Measurements from ENCODE around the gene MICB.
"Not testable (repeated sequence)": the region's sequence is repeated elsewhere in the genome, so short reads cannot be mapped to it uniquely, and the experiment has no call there.

The MICB gene

DNA sequence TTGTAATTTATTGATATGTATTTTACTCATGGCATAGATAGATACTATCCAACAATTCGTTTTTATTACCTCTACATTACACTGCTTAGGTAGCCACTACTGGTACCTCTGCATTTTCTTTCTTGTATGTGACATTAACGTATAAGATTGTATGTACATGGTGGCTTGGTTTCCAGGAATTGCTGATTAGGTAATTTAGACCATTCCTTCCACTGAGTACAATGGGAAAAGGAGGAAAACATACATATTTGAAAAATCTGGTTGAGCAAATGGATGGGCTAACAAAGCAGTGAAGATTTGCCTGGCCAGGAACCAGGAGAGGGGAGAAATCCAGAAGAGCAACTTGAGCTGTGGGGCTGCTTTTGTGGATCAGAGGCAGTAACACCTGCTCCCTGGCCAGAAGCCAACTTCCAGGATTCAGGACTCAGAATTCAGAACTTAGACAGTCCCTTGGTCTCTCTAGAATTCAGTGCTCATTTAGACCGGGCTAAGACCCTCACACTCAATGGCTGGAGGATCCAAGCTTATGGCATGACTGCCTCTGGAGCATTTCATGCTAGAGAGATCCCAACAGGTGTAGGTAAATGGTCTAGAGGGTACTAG, 17.9 kb upstream of the MICB start:
- DNase-seq (ENCODE audit: low read depth) = no peak
- no peak for TF ChIP-seq CTCF (IDR thresholded peaks at IDR 0.05; ENCODE audit: low read length, missing control alignments)
- H3K4me3 ChIP-seq (replicated peaks; ENCODE audit: low read depth, low read length) = no peak overlapping the region

GRCh38 chr6:31480574-31480973, 17.4 kb upstream of the MICB start:
- TF ChIP-seq CTCF (IDR thresholded peaks at IDR 0.05; ENCODE audit: low read length, missing control alignments) = no peak
- H3K4me3 ChIP-seq (replicated peaks; ENCODE audit: low read depth, low read length) = no peak overlapping the region
- no peak for DNase-seq (ENCODE audit: low read depth)

DNA sequence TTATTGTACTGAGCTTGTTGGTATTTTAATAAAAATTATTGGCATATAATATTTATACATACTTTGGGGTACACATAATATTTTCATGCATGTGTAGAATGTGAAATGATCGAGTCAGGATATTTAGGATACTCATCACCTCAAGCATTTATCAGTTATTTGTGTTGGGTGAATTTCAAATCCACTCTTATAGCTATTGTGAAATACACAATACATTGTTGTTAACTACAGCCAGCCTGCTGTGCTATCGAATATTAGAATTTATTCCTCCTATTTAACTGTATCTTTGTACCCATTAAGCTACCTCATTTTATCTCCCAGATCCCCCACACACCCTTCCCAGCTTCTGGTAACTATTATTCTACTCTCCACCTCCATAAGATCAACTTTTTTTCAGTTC, 14.6 kb upstream of the MICB start:
- no peak for DNase-seq (ENCODE audit: low read depth)
- TF ChIP-seq CTCF (IDR thresholded peaks at IDR 0.05; ENCODE audit: low read length, missing control alignments) = no peak

GRCh38 chr6:31485055-31485454, 12.9 kb upstream of the MICB start:
- TF ChIP-seq CTCF (IDR thresholded peaks at IDR 0.05; ENCODE audit: low read length, missing control alignments) = no peak
- no peak overlapping the region for H3K4me3 ChIP-seq (replicated peaks; ENCODE audit: low read depth, low read length)
- no peak for DNase-seq (ENCODE audit: low read depth)

More for the DNA sequence above, 14.6 kb upstream of the MICB start:
- H3K4me3 ChIP-seq (replicated peaks; ENCODE audit: low read depth, low read length) = no peak overlapping the region

DNA sequence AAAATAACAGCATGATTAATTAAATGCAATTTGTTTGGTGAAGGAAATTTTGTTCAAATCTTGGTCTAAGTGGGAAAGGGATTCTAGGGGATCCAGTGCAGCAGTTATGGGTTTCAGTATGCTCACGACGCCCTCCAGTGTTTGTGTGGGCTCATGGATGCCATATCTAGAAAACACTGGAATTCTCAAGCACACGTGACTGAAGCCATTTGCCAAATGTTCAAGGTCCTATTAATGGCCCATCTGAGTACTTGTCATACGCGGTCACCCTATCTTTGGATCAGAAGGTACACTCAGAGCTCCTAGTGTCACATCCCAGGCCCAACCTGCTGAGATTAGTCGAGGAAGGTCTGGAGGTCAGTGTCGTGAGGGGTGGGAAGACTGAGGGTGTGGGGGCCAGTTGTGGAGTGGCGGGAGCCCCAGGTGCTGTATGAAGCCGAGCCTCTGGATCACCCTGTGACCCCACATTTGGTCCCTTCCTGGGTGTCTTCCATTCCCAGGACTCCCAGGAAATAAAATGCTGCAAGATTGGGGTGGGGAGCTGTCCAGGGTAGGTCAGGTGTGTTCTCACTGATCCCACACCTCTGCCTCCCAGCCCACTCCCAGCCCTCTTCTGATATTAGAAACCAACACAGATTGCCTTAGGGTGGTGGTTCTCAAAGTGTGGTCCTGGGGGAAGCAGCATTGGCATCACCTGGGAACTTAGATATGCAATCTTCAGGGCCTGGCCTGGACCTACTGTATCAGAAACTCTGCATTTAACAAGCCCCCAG, 11.7 kb upstream of the MICB start:
- not testable (repeated sequence) for H3K4me3 ChIP-seq (replicated peaks; ENCODE audit: low read depth, low read length); DNase-seq (ENCODE audit: low read depth)

DNA sequence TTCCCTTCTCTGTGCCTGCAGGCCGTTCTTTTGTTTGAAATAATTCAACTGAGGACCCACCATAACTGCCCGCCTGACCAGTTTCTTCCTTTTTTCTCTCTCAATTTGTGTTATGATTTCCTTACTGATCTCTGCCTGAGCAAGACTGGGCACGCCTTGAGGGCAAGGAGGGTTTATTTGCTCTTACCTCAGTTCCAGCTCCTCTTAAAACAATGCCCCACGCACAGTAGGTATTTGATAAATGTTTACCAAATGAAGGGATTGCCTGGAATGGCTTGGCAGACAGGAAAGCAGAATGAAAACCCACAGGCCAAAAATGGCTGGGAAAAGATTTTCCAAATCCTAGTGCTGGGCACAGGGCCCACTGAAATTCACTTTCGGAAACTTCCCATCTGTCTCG, 10.3 kb upstream of the MICB start:
- H3K4me3 ChIP-seq (replicated peaks; ENCODE audit: low read depth, low read length); DNase-seq (ENCODE audit: low read depth): not testable (repeated sequence)

- H3K4me3 ChIP-seq (replicated peaks; ENCODE audit: low read depth, low read length) = no peak overlapping the region
- TF ChIP-seq CTCF (IDR thresholded peaks at IDR 0.05; ENCODE audit: low read length, missing control alignments) = no peak
- DNase-seq (ENCODE audit: low read depth) = no peak
Observed at GRCh38 chr6:31489086-31489485, 8.9 kb upstream of the MICB start.
